ENCODE data around the gene SRXN1. TPM values are rescaled to one million over a fixed set of nuclear protein-coding genes. Genes with fewer than 3 reads are reported as not detected.

Gene SRXN1
- total RNA-seq, 1 donor from 2014 or later: 18.5 TPM

DNA sequence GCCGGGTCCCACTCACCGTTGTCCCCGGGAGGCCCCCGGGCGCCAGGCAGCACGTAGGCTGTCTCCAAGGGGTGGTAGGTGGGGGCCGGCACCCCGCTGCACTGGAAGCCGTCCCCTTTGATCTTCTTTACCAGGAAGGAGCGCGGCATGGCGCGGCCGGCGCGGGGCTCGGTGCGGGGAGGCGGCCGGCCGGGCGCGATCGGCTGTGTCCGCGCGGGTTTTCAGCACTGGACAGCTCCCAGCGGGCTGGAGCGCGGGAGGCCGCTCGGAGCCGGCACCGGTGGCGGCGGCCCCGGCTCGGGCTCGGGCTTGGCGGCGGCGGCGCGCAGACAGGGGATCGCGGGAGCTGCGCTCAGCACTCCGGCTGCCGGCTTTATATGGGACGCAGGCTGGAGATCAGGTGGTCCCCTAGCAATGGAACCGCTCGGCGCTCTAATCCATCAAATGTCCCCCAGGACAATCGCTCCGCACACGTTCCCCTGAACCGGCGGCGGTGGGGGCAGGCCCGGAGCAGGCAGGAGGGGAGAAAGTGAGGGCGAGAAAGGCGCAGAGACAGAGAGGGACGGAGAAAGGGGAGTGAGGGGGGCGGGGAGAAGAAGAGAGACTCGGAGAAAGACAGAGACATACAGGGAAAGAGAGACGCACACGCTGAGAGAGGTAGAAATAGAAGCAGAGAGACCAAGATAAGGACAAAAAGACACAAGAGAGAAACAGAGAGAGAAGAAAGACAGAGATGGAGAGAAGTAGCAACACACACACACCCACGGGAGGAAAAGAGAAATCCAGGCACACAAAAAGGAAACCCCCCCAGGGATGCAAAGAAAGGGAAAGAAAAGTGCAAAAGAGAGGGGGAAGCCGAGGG lies 22.7 kb upstream of the SRXN1 start, which contains the start of gene SCRT2:
Gene SCRT2 (minus strand): TSS at position 350 of the 862 bp plus-strand sequence. CDS start 201 bp downstream, at position 149.
- peak; percentile 85 for DNase-seq (ENCODE audit: low spot score)

GRCh38 chr20:675033-675452 lies 22.0 kb upstream of the SRXN1 start:
- DNase-seq (ENCODE audit: low spot score): no peak

- no peak for DNase-seq (ENCODE audit: low spot score)
Observed at GRCh38 chr20:673603-674001, 20.6 kb upstream of the SRXN1 start.

DNA sequence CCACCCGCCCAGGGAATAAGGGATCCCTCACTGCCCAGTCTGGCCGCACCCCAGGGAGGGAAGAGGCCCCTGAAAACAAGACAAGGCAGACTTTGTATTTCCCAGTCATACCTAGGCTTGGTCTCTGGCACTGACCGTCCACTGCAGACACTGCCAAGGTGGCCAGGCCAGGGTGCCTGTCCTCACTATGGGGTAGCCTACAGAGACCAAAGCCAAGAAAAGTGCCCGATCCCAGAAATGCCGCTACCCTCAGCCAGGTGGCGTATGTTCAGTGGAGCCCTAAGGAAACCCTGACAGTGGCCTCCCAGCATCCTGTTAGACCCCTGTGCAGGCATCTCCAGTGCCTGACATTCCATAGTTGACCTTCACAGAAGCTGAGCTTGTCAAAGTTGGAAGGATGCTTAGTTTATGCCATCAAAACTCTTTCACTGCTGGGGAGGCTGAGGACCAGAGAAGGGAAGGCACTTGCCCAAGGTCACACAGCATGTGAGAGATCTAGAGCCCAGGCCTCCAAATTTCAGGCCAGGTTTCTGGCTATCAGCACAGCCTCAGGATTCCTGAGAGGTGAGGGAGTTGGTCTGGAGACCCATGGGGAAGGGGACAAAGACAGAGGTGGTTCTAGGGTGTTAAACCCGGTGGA lies 20.1 kb upstream of the SRXN1 start:
- DNase-seq (ENCODE audit: low spot score): no peak

- no peak for DNase-seq (ENCODE audit: low spot score)
Observed at GRCh38 chr20:671252-672030, 18.4 kb upstream of the SRXN1 start.

GRCh38 chr20:669573-669972 lies 16.6 kb upstream of the SRXN1 start:
- no peak for DNase-seq (ENCODE audit: low spot score)

DNA sequence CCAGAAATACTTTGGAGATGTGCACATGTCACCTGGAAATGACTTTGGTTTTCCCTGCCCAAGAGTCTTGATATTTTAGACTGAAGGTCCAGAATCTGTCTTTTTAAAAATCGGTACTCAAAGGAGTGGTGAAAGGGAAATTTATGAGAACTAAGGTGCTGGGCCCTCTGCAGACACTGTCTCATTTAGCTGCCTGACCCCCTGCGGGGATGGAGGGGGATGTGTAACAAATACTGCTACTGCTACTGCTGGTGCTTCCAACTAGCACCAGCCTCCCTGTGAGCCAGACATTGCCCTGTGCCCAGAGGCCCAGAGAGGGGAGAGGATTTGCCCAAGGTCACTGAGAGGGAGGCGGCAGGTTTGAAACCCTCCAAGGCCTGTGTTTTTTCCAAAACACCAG lies 15.6 kb upstream of the SRXN1 start:
- DNase-seq (ENCODE audit: low spot score): no peak

DNA sequence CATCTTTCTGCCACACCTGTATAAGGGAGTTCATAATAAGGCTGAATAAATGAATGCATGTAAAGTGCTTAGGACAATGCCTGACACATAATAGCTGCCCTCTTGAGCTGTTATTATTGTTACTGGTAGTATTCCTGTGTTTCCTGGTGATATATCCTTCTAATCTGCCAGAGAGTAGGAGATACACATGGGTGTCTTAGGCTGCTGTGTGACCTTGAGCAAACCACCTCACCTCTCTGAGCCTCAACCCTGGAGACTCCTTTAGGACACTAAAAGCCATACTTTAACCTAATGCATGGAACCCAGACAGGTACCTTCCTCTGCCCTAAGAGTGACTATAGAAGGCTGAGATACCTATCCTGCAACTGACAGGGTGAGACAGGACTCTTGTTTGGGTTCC lies 15.1 kb upstream of the SRXN1 start:
- no peak for DNase-seq (ENCODE audit: low spot score)

GRCh38 chr20:667351-668034 lies 14.5 kb upstream of the SRXN1 start:
- DNase-seq (ENCODE audit: low spot score): peak; percentile 49

DNA sequence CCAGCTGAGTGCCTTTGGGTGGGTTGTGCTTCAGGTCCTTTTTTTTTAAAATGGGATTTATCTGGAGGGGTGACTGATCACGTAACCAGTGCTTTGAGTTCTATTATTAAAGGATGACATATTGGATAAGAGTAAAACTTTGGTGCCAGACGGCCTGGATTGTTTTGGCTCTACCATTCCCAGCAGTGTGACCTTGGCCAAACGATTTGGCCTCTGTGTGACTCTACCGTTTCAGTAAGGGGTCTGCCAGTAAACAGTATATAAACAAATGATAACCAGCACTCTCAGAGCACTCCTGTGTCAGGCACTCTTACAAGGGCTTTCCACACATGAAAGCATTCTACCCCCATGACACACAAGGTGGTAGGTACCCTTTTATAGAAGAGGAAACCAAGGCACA lies 13.9 kb upstream of the SRXN1 start:
- no peak for DNase-seq (ENCODE audit: low spot score)

GRCh38 chr20:665276-665675 lies 12.3 kb upstream of the SRXN1 start:
- no peak for DNase-seq (ENCODE audit: low spot score)

DNA sequence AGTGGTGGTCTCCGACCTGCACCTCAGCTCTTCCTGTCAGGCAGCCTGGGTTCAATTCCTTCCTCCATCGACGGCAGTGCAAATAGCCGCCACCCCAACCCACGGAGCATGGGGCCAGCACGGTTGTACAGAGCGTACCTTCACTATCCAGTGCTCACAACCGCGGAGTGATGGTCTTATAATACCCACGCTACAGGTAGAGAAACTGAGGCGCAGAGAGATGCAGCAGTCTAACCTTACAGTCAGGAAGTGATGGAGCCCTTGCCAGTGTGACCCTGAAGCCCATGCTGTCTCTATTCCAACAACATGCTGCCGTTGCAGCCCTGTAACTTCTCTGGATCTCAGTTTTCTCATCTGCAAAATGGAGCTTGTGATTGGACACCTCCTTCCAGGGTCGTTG lies 11.6 kb upstream of the SRXN1 start:
- DNase-seq (ENCODE audit: low spot score): no peak

- DNase-seq (ENCODE audit: low spot score): no peak
Observed at GRCh38 chr20:664151-664550, 11.2 kb upstream of the SRXN1 start.

- DNase-seq (ENCODE audit: low spot score): no peak
Observed at GRCh38 chr20:663315-664090, 10.5 kb upstream of the SRXN1 start.

- no peak for DNase-seq (ENCODE audit: low spot score)
Observed at GRCh38 chr20:662277-663192, 9.5 kb upstream of the SRXN1 start.

- DNase-seq (ENCODE audit: low spot score): no peak
Observed at GRCh38 chr20:661474-662270, 8.7 kb upstream of the SRXN1 start.

DNA sequence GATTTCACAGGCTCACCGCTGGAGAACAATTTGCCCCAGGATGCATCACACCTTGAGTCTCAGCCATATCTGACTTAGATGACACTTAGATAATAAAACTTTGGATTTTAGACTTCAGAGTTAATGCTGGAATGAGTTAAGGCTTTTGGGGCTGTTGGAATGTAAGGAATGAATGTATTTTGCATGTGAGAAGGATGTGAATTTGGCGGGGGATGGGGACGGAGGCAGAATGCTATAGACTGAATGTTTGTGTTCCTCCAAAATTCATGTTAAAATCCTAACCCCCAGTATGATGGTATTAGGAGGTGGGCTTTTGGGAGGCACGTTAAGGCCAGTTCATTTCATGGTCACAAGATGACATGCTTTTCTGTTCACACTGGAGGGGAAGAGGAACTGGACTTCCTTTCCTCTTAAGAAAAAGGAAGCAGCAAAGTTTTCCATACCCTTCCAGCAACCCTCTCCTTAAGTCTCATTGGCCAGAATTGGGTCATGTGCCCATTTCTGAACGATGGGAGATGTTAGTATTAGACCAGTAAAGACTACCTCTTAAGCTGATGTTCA lies 5.8 kb upstream of the SRXN1 start:
- DNase-seq (ENCODE audit: low spot score): no peak

DNA sequence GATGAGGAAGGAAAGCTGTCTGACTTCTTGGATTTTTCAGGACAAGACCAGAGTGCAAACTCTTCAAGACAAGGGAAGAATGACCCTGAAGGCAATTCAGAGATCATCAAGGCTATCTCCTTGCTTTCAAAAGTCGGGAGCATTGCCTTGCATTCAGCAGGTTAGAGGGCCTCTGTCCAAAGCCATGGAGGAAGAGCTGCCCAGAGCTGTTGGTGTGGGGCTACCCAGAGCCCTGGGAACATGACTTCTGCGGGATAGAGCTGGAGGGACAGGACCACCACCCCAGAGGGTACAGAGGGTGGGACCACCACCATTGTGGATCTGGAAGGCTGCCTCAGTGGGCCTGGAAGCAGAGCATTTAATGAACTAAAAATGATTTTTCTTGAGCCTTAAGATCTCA lies 5.2 kb upstream of the SRXN1 start:
- DNase-seq (ENCODE audit: low spot score): no peak

Measured in mucosa of gallbladder (tissue), 1 donor.